Measurements from ENCODE around the gene ROBO1. TPM values are rescaled to one million over a fixed set of nuclear protein-coding genes. Genes with fewer than 3 reads are reported as not detected.

Gene ROBO1
- polyA plus RNA-seq, 1 donor (not counting 4 experiments of a cell fraction or from before 2014, with no cell fraction given), result 27.1 TPM

DNA sequence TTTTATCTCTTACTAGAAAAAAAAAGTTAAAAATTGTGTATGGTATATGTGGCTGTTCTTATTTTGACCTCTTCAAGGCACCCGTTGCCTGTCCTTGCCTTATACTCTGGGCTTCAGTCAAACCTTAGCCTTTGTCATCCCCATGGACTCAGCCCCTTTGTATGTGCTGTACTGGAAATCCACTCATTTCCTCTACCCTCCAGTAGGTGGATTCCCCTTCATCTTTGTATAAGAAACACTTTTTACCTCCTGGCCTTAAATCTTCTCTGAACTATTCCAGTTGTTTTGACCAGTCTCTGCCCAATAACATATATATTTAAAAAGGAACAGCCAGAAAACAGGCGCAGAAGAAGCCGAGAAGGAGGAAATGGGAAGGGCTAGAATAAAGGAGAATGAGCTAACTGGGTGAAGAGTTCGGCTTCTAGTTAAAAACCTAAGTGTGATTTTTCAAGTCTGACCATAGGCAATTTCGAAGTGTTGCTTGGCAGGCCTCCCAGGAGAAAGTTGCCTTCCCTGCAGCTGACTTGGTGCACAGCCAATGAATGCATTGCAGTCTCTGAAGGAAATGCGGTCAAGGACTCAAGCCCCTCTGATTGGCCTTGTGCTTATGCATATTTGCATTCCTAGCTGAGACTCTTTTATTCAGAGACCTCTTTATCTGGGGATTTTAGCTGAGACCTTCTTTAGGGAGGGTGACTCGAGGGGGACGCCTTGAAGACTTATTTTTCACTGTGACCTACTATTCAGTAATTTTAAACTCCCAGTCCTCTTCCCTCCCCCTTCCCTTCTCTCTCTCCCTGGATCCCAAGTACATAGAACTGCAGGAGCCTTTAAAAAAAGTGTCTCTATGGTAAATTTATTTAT, 277.4 kb downstream of the ROBO1 start:
- Histone ChIP-seq H3K4me3 (ENCODE audit: control insufficient read depth in 2 of 3, extremely low read depth in 1 of 3, insufficient read depth in 2 of 3, low read depth in 1 of 3, low read length in 3 of 3) (no peak overlapping the region), H3K27me3 (ENCODE audit: control insufficient read depth, extremely low read depth, insufficient read depth, low read length) (no peaks in the 10 kb centered on the region), H2AFZ (ENCODE audit: control insufficient read depth, low read length) (peak overlapping the region; percentile 42), H3K9ac (ENCODE audit: control insufficient read depth, extremely low read depth, insufficient read depth, low read length) (no peak overlapping the region), H3K9me1 (ENCODE audit: control insufficient read depth, extremely low read depth, insufficient read depth, low read length) (no peaks in the 10 kb centered on the region), H3K9me3 (ENCODE audit: control insufficient read depth, low read depth, low read length) (no peaks in the 10 kb centered on the region), H3K36me3 (ENCODE audit: control insufficient read depth in 2 of 2, extremely low read depth in 1 of 2, insufficient read depth in 2 of 2, low read length in 2 of 2) (no peaks in the 10 kb centered on the region), H3K4me1 (ENCODE audit: control insufficient read depth, extremely low read depth, insufficient read depth, low read length) (peaks cover 3% of the 10 kb centered on the region), H3K27ac (ENCODE audit: control insufficient read depth, insufficient read depth, low read length) (no peak overlapping the region), H3K4me2 (ENCODE audit: control insufficient read depth, extremely low read depth, insufficient read depth, low read depth, low read length) (no peak overlapping the region), H4K20me1 (ENCODE audit: control insufficient read depth, extremely low read depth, insufficient read depth, low read length) (no peaks in the 10 kb centered on the region), H3K79me2 (ENCODE audit: control insufficient read depth, insufficient read depth, low read length) (no peaks in the 10 kb centered on the region)
- FAIRE-seq (peak; percentile 53), DNase-seq (ENCODE audit: low read depth, low spot score) (no peak)
- TF ChIP-seq, protein P1, sequence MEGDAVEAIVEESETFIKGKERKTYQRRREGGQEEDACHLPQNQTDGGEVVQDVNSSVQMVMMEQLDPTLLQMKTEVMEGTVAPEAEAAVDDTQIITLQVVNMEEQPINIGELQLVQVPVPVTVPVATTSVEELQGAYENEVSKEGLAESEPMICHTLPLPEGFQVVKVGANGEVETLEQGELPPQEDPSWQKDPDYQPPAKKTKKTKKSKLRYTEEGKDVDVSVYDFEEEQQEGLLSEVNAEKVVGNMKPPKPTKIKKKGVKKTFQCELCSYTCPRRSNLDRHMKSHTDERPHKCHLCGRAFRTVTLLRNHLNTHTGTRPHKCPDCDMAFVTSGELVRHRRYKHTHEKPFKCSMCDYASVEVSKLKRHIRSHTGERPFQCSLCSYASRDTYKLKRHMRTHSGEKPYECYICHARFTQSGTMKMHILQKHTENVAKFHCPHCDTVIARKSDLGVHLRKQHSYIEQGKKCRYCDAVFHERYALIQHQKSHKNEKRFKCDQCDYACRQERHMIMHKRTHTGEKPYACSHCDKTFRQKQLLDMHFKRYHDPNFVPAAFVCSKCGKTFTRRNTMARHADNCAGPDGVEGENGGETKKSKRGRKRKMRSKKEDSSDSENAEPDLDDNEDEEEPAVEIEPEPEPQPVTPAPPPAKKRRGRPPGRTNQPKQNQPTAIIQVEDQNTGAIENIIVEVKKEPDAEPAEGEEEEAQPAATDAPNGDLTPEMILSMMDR (optimal IDR thresholded peaks at IDR 0.05 in 1 of 3, IDR thresholded peaks at IDR 0.05 in 1 of 3, conservative IDR thresholded peaks at IDR 0.05 in 1 of 3; ENCODE audit: extremely low read depth in 1 of 3, insufficient read depth in 2 of 3, low read length in 3 of 3), result peak in 2 of 3 experiments; percentile 8 to 17
- no peak for TF ChIP-seq EZH2 (IDR thresholded peaks at IDR 0.05; ENCODE audit: low read length)
- dilution Hi-C loops (cut with MboI; ENCODE audit: extremely low pct_ligation_motif_present, low sequenced_read_pairs), result no loop called here

DNA sequence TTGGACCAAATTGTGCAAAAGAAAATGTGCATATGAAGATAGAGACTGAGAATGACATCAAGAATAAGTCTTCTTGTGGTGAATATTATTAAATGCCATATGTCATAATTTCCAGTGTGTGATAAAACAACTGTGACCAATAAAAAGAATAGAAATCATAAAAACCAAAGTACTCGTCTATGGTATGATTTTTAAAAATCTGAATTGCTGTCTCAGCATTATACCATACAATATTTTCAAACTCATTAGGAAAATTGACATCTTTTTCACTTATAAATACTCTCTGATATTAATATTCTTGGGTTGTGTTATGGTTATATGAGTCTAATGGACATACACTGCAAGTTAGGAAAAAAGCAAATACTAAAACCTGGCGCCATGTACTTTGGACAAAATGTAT, 279.4 kb downstream of the ROBO1 start:
- Histone ChIP-seq H3K36me3 (ENCODE audit: control insufficient read depth in 2 of 2, extremely low read depth in 1 of 2, insufficient read depth in 2 of 2, low read length in 2 of 2) (no peaks in the 10 kb centered on the region), H3K79me2 (ENCODE audit: control insufficient read depth, insufficient read depth, low read length) (no peaks in the 10 kb centered on the region), H3K27ac (ENCODE audit: control insufficient read depth, insufficient read depth, low read length) (no peak overlapping the region), H3K9me1 (ENCODE audit: control insufficient read depth, extremely low read depth, insufficient read depth, low read length) (no peaks in the 10 kb centered on the region), H2AFZ (ENCODE audit: control insufficient read depth, low read length) (no peak overlapping the region), H3K9me3 (ENCODE audit: control insufficient read depth, low read depth, low read length) (no peaks in the 10 kb centered on the region), H3K27me3 (ENCODE audit: control insufficient read depth, extremely low read depth, insufficient read depth, low read length) (no peaks in the 10 kb centered on the region), H3K4me2 (ENCODE audit: control insufficient read depth, extremely low read depth, insufficient read depth, low read depth, low read length) (no peak overlapping the region), H3K4me1 (ENCODE audit: control insufficient read depth, extremely low read depth, insufficient read depth, low read length) (peaks cover 3% of the 10 kb centered on the region), H4K20me1 (ENCODE audit: control insufficient read depth, extremely low read depth, insufficient read depth, low read length) (no peaks in the 10 kb centered on the region), H3K4me3 (ENCODE audit: control insufficient read depth in 2 of 3, extremely low read depth in 1 of 3, insufficient read depth in 2 of 3, low read depth in 1 of 3, low read length in 3 of 3) (no peak overlapping the region), H3K9ac (ENCODE audit: control insufficient read depth, extremely low read depth, insufficient read depth, low read length) (no peak overlapping the region)
- TF ChIP-seq, protein P1 (optimal IDR thresholded peaks at IDR 0.05 in 1 of 3, IDR thresholded peaks at IDR 0.05 in 1 of 3, conservative IDR thresholded peaks at IDR 0.05 in 1 of 3; ENCODE audit: extremely low read depth in 1 of 3, insufficient read depth in 2 of 3, low read length in 3 of 3), result no peak
- dilution Hi-C loops (cut with MboI; ENCODE audit: extremely low pct_ligation_motif_present, low sequenced_read_pairs), result no loop called here
- FAIRE-seq (no peak), DNase-seq (ENCODE audit: low read depth, low spot score) (no peak)
